Mesothelial cell of epicardium (in vitro differentiated cells): ENCODE results near the gene DNAH5. TPM values are rescaled to one million over a fixed set of nuclear protein-coding genes. Genes with fewer than 3 reads are reported as not detected.

Experiments used
- total RNA-seq: library from RNA; stranded (reverse); gene quantifications from 3 replicates; pipeline ENCODE4 v1.2.1, GENCODE V29; 2021

The DNAH5 gene
- total RNA-seq, 1 donor from 2014 or later, result 0.54 TPM

Other genes starting within 250 kb of the DNAH5 start
- 190 to 209 TPM (median 200 TPM) in 3 replicates for gene TRIO, start 198.7 kb upstream of the DNAH5 start, total RNA-seq